CD4-positive, alpha-beta T cell (primary cell): ENCODE results near the gene INSYN2B. TPM values are rescaled to one million over a fixed set of nuclear protein-coding genes. Genes with fewer than 3 reads are reported as not detected.

Experiments
- ATAC-seq: fragments of 200-7000 bp; cut with Tn5 transposase; one replicate; pipeline ENCODE4 v1.10.0; 2022; ENCODE audit warnings: mild to moderate bottlenecking; ENCODE audit not compliant: poor library complexity
- CTCF ChIA-PET: fragments of 350-600 bp; sonication (Branson Sonifier 250); formaldehyde crosslinking; loops from one replicate; lab custom pipeline; 2021; ENCODE audit warnings: antibody characterized with exemption, inconsistent platforms; lab: Charles Lee
- POLR2A ChIA-PET: fragments of 350-600 bp; sonication (Branson Sonifier 250); formaldehyde crosslinking; loops from one replicate; lab custom pipeline; 2021; ENCODE audit warnings: antibody characterized with exemption, inconsistent platforms; lab: Charles Lee
- DNase-seq, 14 experiments: peaks; one replicate each; pipeline ENCODE4 v3.0.0-alpha.2; 2013 to 2020; ENCODE audit warnings: mixed read lengths in 2 of 14
- H3K27ac ChIP-seq, 2 donors: one replicate each; pipeline versions ENCODE4 v1.5.1 to v1.7.0; 2013; ENCODE audit warnings: low read length in 2 of 2, low read depth in 1 of 2, mild to moderate bottlenecking in 1 of 2
- H3K27me3 ChIP-seq, 2 experiments: 1 replicate in 1 of 2; 2 replicates in 1 of 2; pipeline versions ENCODE4 v1.6.1 to v1.7.0; 2013; ENCODE audit warnings: low read length in 2 of 2, control low read depth in 1 of 2, mild to moderate bottlenecking in 1 of 2, moderate library complexity in 1 of 2; ENCODE audit not compliant: insufficient read depth in 2 of 2, control insufficient read depth in 1 of 2
- H3K36me3 ChIP-seq: one replicate; pipeline ENCODE4 v1.6.1; 2013; ENCODE audit warnings: low read length, control low read depth; ENCODE audit not compliant: insufficient read depth
- H3K4me1 ChIP-seq: one replicate; pipeline ENCODE4 v1.6.1; 2013; ENCODE audit warnings: low read length, control low read depth; ENCODE audit not compliant: insufficient read depth
- H3K4me3 ChIP-seq: one replicate; pipeline ENCODE4 v1.5.1; 2013; ENCODE audit warnings: mild to moderate bottlenecking, low read length, moderate library complexity
- H3K9me3 ChIP-seq, 2 experiments: 1 replicate in 1 of 2; 2 replicates in 1 of 2; pipeline versions ENCODE4 v1.6.1 to v1.7.0; 2013; ENCODE audit warnings: low read length in 2 of 2, mild to moderate bottlenecking in 2 of 2, control low read depth in 1 of 2, moderate library complexity in 1 of 2; ENCODE audit not compliant: control insufficient read depth in 1 of 2, insufficient read depth in 1 of 2
- H3K27ac Mint-ChIP-seq: one replicate; pipeline ENCODE4 v1.8.0; 2020; ENCODE audit warnings: mixed read lengths
- H3K27me3 Mint-ChIP-seq: one replicate; pipeline ENCODE4 v1.8.0; 2021; ENCODE audit warnings: mixed read lengths
- H3K36me3 Mint-ChIP-seq: one replicate; pipeline ENCODE4 v1.8.0; 2021; ENCODE audit warnings: low read depth, mixed read lengths
- H3K4me1 Mint-ChIP-seq: one replicate; pipeline ENCODE4 v1.8.0; 2021; ENCODE audit warnings: low read depth, mixed read lengths
- H3K4me3 Mint-ChIP-seq: one replicate; pipeline ENCODE4 v1.8.0; 2020; ENCODE audit warnings: mild to moderate bottlenecking, mixed read lengths
- H3K9me3 Mint-ChIP-seq: one replicate; pipeline ENCODE4 v1.8.0; 2020; ENCODE audit warnings: mixed read lengths
- CTCF ChIP-seq: fragments of 200-600 bp; IDR thresholded peaks from one replicate; pipeline ENCODE4 v1.8.0; 2022; ENCODE audit warnings: antibody characterized with exemption, mild to moderate bottlenecking
- intact Hi-C, 2 experiments: fragments of 100-400 bp; cut with DNase I in 1 of 2; cut with micrococcal nuclease in 1 of 2; formaldehyde crosslinking; loops; one replicate each; pipeline versions ENCODE4 v1.15.1 to v1.9.0; 2023 to 2025; cut with DNase I, micrococcal nuclease
- total RNA-seq, 174 experiments: library from RNA in 2 of 174; stranded (reverse) in 2 of 174; gene quantifications; one replicate each; pipeline ENCODE4 v1.2.3 and lab custom pipeline; 2021 to 2026

The INSYN2B gene
- total RNA-seq, 2 experiments from 2014 or later: not detected

GRCh38 chr5:169935762-169936161 is 44.5 kb downstream of the INSYN2B start:
- H3K4me1 ChIP-seq: peaks cover 32% of the 10 kb centered on the region
- POLR2A ChIA-PET: no interaction called here
- H3K9me3 ChIP-seq: no peaks in the 10 kb centered on the region
- Mint-ChIP-seq H3K4me1 (peaks cover 65% of the 10 kb centered on the region), H3K4me3 (no peak overlapping the region), H3K9me3 (no peaks in the 10 kb centered on the region), H3K27ac (no peak overlapping the region), H3K36me3 (peaks cover 56% of the 10 kb centered on the region), H3K27me3 (no peaks in the 10 kb centered on the region)
- no peaks in the 10 kb centered on the region for H3K27me3 ChIP-seq
- TF ChIP-seq CTCF: no peak
- CTCF ChIA-PET: no interaction called here
- no peak overlapping the region for H3K27ac ChIP-seq
- intact Hi-C loops: no loop called here
- no peak overlapping the region for H3K4me3 ChIP-seq
- ATAC-seq (no peak), DNase-seq (peak in 1 of 14 experiments; percentile 14)
- H3K36me3 ChIP-seq: peaks cover 9% of the 10 kb centered on the region

- TF ChIP-seq CTCF: no peak
- H3K4me3 Mint-ChIP-seq: no peak overlapping the region
- peaks cover 32% of the 10 kb centered on the region for H3K4me1 ChIP-seq
- H3K36me3 ChIP-seq: peaks cover 15% of the 10 kb centered on the region
- H3K27me3 Mint-ChIP-seq: no peaks in the 10 kb centered on the region
- no peak overlapping the region for H3K4me3 ChIP-seq
- H3K9me3 Mint-ChIP-seq: no peaks in the 10 kb centered on the region
- H3K27ac ChIP-seq: no peak overlapping the region
- intact Hi-C loops: no loop called here
- ATAC-seq (no peak), DNase-seq (no peak)
- ChIA-PET POLR2A (no interaction called here), CTCF (no interaction called here)
- peaks cover 72% of the 10 kb centered on the region for H3K4me1 Mint-ChIP-seq
- no peak overlapping the region for H3K27ac Mint-ChIP-seq
- peaks cover 63% of the 10 kb centered on the region for H3K36me3 Mint-ChIP-seq
- no peaks in the 10 kb centered on the region for H3K9me3 ChIP-seq
- H3K27me3 ChIP-seq: no peaks in the 10 kb centered on the region
Measured at GRCh38 chr5:169934990-169935389, 45.3 kb downstream of the INSYN2B start.

GRCh38 chr5:169933616-169934015 is 46.7 kb downstream of the INSYN2B start:
- H3K9me3 ChIP-seq: no peaks in the 10 kb centered on the region
- POLR2A ChIA-PET: no interaction called here
- intact Hi-C loops: no loop called here
- H3K4me1 ChIP-seq: peaks cover 32% of the 10 kb centered on the region
- no peak overlapping the region for H3K27ac ChIP-seq
- Mint-ChIP-seq H3K4me3 (no peak overlapping the region), H3K27me3 (no peaks in the 10 kb centered on the region), H3K4me1 (peaks cover 76% of the 10 kb centered on the region), H3K36me3 (peaks cover 71% of the 10 kb centered on the region), H3K9me3 (no peaks in the 10 kb centered on the region), H3K27ac (peak overlapping the region; percentile 48)
- H3K4me3 ChIP-seq: no peak overlapping the region
- no peaks in the 10 kb centered on the region for H3K27me3 ChIP-seq
- TF ChIP-seq CTCF: no peak
- ATAC-seq (no peak), DNase-seq (no peak)
- CTCF ChIA-PET: no interaction called here
- H3K36me3 ChIP-seq: peaks cover 15% of the 10 kb centered on the region
